Loucy (cell line): Measurements from ENCODE around the gene ASIC5.

Experiments used
- H2AFZ ChIP-seq: fragments of 200-600 bp; sonication (generic); 2 replicates; pipeline ENCODE4 v1.6.0; 2016; ENCODE audit warnings: antibody characterized with exemption, mild to moderate bottlenecking, low read length, moderate library complexity
- H3F3A ChIP-seq: fragments of 200-600 bp; 2 replicates; pipeline ENCODE4 v1.6.0; 2016; ENCODE audit warnings: antibody characterized with exemption, low read depth, mild to moderate bottlenecking
- H3K27me3 ChIP-seq: fragments of 200-600 bp; sonication (generic); 2 replicates; pipeline ENCODE4 v1.6.1; 2014; ENCODE audit warnings: low read length, mild to moderate bottlenecking; ENCODE audit not compliant: insufficient read depth, poor library complexity, severe bottlenecking
- H3K36me3 ChIP-seq: fragments of 200-600 bp; sonication (generic); 2 replicates; pipeline ENCODE4 v1.6.1; 2016; ENCODE audit warnings: low read length; ENCODE audit not compliant: insufficient read depth
- H3K4me1 ChIP-seq: fragments of 200-600 bp; sonication (generic); 2 replicates; pipeline ENCODE4 v1.5.1; 2014; ENCODE audit warnings: low read length, mild to moderate bottlenecking; ENCODE audit not compliant: insufficient read depth, poor library complexity, severe bottlenecking
- H3K4me2 ChIP-seq: fragments of 200-600 bp; sonication (generic); 2 replicates; pipeline ENCODE4 v1.6.0; 2014; ENCODE audit warnings: antibody characterized with exemption, low read length, low read depth, mild to moderate bottlenecking; ENCODE audit not compliant: poor library complexity, severe bottlenecking
- H3K4me3 ChIP-seq: fragments of 200-600 bp; sonication (generic); 2 replicates; pipeline ENCODE4 v1.5.1; 2014; ENCODE audit warnings: low read length, mild to moderate bottlenecking, mixed read lengths; ENCODE audit not compliant: poor library complexity, severe bottlenecking
- H3K79me2 ChIP-seq: fragments of 200-600 bp; sonication (generic); 2 replicates; pipeline ENCODE4 v1.6.1; 2014; ENCODE audit warnings: low read length; ENCODE audit not compliant: insufficient read depth
- H3K9ac ChIP-seq: fragments of 200-600 bp; sonication (generic); 2 replicates; pipeline ENCODE4 v1.6.0; 2014; ENCODE audit warnings: mild to moderate bottlenecking, low read depth, low read length, moderate library complexity; ENCODE audit not compliant: poor library complexity, severe bottlenecking
- H3K9me2 ChIP-seq: fragments of 200-600 bp; sonication (generic); replicated peaks from 2 replicates; pipeline ENCODE4 v1.6.1; 2016; ENCODE audit warnings: low read depth, low read length, mixed read lengths
- H3K9me3 ChIP-seq: fragments of 200-600 bp; sonication (generic); 2 replicates; pipeline ENCODE4 v1.6.1; 2014; ENCODE audit warnings: mild to moderate bottlenecking, antibody characterized with exemption, low read length, low read depth; ENCODE audit not compliant: insufficient read depth
- H4K20me1 ChIP-seq: fragments of 200-600 bp; sonication (generic); 2 replicates; pipeline ENCODE4 v1.6.0; 2014; ENCODE audit warnings: antibody characterized with exemption, low read length, mild to moderate bottlenecking; ENCODE audit not compliant: insufficient read depth, poor library complexity, severe bottlenecking
- CTCF ChIP-seq: fragments of 200-600 bp; sonication (generic); conservative IDR thresholded peaks from 2 replicates; pipeline ENCODE4 v1.5.1; 2014; ENCODE audit warnings: mild to moderate bottlenecking, antibody characterized with exemption, low read length
- EZH2phosphoT487 ChIP-seq: fragments of 200-600 bp; IDR thresholded peaks from 2 replicates; pipeline ENCODE4 v1.6.1; 2018; ENCODE audit warnings: antibody characterized with exemption, mild to moderate bottlenecking, moderate library complexity, borderline replicate concordance

The ASIC5 gene

GRCh38 chr4:155883895-155884294 is 17.8 kb upstream of the ASIC5 start:
- Histone ChIP-seq H3K9me3 (no peaks in the 10 kb centered on the region), H3K4me1 (no peaks in the 10 kb centered on the region), H3K9ac (no peak overlapping the region), H3K27me3 (no peaks in the 10 kb centered on the region), H2AFZ (no peak overlapping the region), H3K4me2 (no peak overlapping the region), H3K9me2 (no peaks in the 10 kb centered on the region), H4K20me1 (no peaks in the 10 kb centered on the region), H3K4me3 (no peak overlapping the region), H3K79me2 (no peaks in the 10 kb centered on the region), H3K36me3 (no peaks in the 10 kb centered on the region), H3F3A (no peaks in the 10 kb centered on the region)
- TF ChIP-seq EZH2phosphoT487: no peak
- TF ChIP-seq CTCF: no peak

GRCh38 chr4:155881555-155881954 is 15.5 kb upstream of the ASIC5 start:
- Histone ChIP-seq H3K9ac (no peak overlapping the region), H3K79me2 (no peaks in the 10 kb centered on the region), H3K4me1 (no peaks in the 10 kb centered on the region), H3K36me3 (no peaks in the 10 kb centered on the region), H3K4me2 (no peak overlapping the region), H3K4me3 (no peak overlapping the region), H3K9me2 (no peaks in the 10 kb centered on the region), H3K27me3 (no peaks in the 10 kb centered on the region), H2AFZ (no peak overlapping the region), H3F3A (no peaks in the 10 kb centered on the region), H4K20me1 (no peaks in the 10 kb centered on the region), H3K9me3 (no peaks in the 10 kb centered on the region)
- TF ChIP-seq EZH2phosphoT487 (no peak), CTCF (no peak)

- H3K9ac ChIP-seq: no peak overlapping the region
- no peaks in the 10 kb centered on the region for H3K4me1 ChIP-seq
- no peaks in the 10 kb centered on the region for H3K27me3 ChIP-seq
- H3F3A ChIP-seq: no peaks in the 10 kb centered on the region
- H2AFZ ChIP-seq: no peak overlapping the region
- H3K4me3 ChIP-seq: no peak overlapping the region
- no peaks in the 10 kb centered on the region for H4K20me1 ChIP-seq
- H3K79me2 ChIP-seq: no peaks in the 10 kb centered on the region
- H3K9me2 ChIP-seq: no peaks in the 10 kb centered on the region
- H3K4me2 ChIP-seq: no peak overlapping the region
- no peaks in the 10 kb centered on the region for H3K36me3 ChIP-seq
- TF ChIP-seq EZH2phosphoT487 (no peak), CTCF (no peak)
- H3K9me3 ChIP-seq: no peaks in the 10 kb centered on the region
These were observed 13.7 kb upstream of the ASIC5 start for GRCh38 chr4:155879767-155880166.
